SH-SY5Y (cell line): Measurements from ENCODE around the gene PIAS2.

ENCODE experiments used
- GATA2 ChIP-seq: IDR thresholded peaks from 2 replicates; pipeline ENCODE4 v1.6.1; 2011; ENCODE audit warnings: mild to moderate bottlenecking, low read depth, low read length
- GATA3 ChIP-seq: IDR thresholded peaks from 2 replicates; pipeline ENCODE4 v1.6.1; 2011; ENCODE audit warnings: low read depth, mild to moderate bottlenecking, low read length, moderate library complexity

PIAS2 gene, protein sequence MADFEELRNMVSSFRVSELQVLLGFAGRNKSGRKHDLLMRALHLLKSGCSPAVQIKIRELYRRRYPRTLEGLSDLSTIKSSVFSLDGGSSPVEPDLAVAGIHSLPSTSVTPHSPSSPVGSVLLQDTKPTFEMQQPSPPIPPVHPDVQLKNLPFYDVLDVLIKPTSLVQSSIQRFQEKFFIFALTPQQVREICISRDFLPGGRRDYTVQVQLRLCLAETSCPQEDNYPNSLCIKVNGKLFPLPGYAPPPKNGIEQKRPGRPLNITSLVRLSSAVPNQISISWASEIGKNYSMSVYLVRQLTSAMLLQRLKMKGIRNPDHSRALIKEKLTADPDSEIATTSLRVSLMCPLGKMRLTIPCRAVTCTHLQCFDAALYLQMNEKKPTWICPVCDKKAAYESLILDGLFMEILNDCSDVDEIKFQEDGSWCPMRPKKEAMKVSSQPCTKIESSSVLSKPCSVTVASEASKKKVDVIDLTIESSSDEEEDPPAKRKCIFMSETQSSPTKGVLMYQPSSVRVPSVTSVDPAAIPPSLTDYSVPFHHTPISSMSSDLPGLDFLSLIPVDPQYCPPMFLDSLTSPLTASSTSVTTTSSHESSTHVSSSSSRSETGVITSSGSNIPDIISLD

DNA sequence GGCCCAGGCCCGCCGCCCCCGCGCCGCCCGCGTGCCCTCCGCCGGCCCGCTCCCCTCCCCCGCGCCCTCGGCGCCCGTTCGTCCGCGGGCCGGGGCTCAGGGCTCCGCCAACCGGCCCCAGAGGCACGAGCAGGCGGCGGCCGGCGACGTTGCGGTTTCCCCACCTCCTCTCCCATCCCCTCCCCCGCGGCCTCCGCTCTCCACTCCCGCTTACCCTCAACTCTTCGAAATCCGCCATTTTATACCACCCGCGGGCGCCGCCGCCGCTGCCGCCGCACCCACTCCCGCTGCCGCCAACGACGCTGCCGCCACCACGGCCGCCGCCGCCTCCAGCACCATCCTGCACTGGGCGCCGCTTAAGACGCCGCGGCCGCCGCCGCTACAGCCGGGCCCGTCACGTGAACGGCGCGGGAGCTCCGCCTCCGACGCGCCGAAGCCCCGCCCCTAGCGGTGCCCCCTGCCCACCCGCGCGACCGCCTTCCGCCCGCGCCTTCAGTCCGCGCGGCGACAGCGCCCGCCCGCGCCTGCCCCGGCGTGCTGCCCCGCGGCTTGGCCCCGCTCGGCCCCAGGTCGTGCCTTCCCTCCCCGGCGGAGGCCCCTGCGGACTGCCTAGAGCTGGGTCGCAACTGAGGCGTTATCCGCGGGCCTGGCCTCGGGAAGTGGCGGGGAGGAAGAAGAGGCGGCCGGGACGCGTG lies at the start of gene PIAS2, which contains the start of gene KATNAL2:
TSS of gene PIAS2 (minus strand) at position 400 of the 695 bp plus-strand sequence. CDS start at position 238, 162 bp downstream.
TSS of gene KATNAL2 (plus strand) at position 495 of the 695 bp plus-strand sequence. CDS start 29,271 bp downstream, outside the sequence.
- no peak for TF ChIP-seq GATA3
- no peak for TF ChIP-seq GATA2

DNA sequence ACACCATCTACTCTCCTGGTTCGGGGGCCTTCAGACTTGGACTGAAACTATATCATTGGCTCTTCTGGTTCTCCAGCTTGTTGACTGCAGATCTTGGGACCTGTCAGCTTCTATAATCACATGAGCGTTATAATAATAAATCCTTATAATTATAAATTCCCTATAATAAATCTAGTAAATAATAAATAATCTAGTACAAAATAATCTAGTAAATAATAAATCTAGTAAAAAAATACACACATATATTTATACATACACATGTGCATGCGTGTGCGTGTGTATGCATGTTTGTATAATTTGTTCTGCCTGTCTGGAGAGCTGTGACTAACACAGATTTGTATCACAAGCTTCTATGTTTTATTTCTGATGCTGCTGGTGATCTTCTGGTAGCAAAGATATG lies 40.9 kb upstream of the PIAS2 start:
- TF ChIP-seq GATA2 (no peak), GATA3 (no peak)

DNA sequence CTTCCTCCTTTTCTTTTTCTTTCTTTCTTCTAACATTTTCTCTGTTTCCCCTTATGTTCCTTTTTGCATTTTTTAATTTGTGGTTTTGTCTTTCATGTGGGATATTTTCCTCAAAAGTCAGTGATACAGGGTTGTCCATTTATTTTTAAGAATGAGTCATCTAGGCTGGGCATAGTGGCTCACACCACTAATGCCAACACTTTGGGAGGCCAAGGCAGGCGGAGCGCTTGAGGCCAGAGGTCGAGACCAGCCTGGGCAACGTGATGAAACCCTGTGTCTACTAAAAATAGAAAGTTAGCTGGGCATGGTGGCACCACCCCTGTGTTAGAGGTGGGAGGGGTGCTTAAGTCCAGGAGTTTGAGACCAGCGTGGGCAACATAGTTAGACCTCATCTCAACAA lies 35.9 kb upstream of the PIAS2 start:
- TF ChIP-seq GATA3 = no peak
- no peak for TF ChIP-seq GATA2

DNA sequence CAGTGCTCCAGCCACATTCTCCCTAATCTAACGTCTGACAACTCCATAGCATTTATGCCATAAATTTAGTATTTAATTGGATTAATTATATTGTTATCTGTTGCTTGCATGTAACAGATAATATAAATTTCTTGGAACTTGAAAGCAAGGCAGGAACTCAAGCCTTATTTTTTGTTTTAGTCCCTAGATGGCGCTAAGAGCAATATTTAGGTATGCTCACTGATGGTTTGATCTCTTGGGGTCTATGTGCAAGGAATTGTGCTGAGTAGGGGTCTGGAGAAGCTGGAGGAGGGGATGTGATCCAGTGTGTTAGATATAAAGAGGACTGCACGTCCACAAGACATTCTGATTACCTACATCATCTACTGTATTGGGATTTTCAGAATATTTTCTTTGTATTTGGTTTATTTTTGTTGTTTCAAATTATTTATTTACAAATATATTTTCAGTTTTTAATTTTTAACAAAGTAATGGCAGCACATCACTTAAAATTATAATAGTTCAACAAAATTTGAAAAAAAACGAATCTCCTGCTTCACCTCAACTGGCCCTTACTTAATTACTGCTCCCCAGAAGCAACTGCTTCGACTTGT lies 32.9 kb upstream of the PIAS2 start:
- TF ChIP-seq GATA2 (no peak), GATA3 (no peak)

DNA sequence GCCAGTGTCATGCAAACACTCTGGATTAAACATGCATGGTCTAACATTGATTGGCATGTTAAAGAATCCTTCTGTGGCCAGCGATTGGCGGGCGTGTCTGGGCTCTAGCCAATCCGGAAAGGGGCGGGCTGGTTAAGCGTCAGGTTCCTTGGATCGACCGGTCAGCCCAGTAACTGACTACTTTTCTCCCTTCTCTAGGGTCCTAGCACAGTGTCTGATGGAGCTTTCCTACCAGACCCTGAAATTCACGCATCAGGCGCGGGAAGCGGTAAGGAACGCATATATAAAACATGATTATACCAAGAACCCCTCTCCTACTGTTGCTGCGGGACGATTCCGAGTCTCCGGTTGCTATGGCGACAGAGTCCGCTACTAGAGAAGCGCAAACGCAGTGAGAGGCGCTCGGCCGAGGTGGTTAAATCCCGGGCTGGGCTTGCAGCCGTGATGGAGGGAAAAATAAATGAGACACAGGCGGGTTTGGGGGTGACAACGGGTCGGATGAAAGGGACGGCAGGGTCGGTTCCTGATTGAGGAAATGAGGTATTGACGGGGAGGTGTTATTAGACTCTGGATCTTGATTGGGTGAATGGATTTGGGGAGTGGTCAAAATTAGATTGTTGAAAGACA lies 29.5 kb upstream of the PIAS2 start:
- TF ChIP-seq GATA2 = no peak
- TF ChIP-seq GATA3 = no peak

DNA sequence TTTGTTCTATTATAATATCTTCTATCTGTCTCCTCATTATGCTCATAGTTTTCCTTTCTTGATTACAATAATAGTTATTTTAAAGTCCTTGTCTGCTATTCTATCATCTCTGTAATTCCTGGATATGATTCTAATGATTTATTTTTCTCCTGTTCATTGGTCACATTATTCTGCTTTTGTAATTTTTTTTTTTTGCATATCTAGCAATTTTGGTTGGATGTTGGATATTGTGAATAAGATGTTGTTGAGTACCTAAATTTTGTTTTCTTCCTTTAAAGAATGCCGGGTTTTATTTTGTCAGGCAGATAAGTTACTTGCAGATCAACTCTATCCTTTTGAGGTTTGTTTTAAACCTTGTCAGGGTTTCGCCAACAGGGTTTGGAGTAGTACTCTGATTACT lies 25.3 kb upstream of the PIAS2 start:
- TF ChIP-seq GATA3 (no peak), GATA2 (no peak)

DNA sequence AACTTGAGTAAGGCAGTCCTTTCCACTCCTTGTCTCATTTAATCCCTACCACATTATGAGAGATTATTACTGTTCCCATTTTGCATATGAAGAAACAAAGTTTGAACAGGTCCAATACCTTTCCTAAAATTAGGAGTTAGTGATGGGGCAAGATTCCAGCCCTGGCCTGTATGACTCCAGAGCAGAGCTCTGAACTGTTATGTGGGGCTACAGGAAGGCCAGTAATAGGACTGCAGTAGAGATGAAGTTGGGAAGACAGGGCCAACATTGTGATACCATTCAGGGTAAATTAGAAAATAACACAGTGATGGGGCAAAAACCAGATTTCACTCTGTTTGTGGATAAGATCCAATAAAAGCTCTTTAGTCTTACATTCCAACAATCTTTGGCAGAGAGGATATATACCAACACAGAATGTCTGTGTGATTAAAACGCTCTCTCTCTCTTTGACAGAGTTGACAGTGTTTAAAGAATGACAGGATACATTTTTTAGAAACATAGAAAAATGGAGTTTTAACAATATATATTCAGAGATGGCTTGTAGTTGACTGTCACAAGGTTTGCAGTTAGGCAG lies 22.8 kb upstream of the PIAS2 start:
- TF ChIP-seq GATA2 = no peak
- TF ChIP-seq GATA3 = no peak

DNA sequence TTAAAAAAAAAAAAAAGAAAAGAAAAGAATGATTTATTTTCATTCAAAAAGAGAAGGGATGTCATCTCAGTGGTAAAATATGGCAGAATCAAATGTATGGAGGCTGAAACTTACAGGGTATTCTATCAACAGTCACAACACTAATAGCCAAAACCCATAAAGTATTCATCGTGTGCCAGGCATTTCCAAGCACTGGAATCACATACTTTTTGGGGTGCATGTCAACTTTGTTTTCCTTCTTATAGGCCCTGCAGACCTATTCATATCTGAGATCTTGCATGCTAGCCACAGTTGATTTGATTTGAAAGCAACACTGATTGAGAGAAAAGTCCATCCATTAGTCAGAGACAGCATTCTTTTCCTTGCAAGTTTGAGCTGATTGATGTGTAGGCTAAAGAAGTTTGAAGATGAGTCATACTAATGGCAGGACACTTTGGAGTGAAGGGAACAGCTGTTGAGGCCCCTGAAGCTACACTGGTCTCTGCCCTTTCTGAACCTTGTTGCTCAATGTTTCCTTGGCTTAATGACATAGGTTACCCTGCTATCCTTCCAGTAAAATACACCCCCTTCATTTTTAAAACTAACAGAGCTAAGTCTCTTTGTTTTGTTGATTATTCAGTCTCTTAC lies 22.1 kb upstream of the PIAS2 start:
- no peak for TF ChIP-seq GATA3
- TF ChIP-seq GATA2 = no peak

DNA sequence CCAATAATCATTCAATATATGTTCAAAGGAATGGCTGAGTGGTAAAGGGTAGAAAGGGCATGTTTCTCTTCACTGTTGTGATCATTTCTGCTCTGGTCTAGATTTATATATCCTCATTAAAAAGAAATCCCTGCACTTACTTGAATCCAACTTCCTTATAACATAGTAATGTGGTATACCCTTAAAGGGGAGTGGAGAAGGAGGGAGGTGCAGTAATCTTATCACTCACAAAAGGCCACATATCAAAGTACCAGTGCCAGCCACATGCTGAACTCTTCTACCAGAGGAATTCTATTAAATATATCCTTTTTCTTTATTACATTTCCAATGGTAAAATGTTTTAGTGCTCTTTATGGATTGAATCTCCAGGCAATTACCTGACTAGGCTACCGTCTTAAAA lies 3.3 kb upstream of the PIAS2 start:
- TF ChIP-seq GATA2 = no peak
- TF ChIP-seq GATA3 = no peak

DNA sequence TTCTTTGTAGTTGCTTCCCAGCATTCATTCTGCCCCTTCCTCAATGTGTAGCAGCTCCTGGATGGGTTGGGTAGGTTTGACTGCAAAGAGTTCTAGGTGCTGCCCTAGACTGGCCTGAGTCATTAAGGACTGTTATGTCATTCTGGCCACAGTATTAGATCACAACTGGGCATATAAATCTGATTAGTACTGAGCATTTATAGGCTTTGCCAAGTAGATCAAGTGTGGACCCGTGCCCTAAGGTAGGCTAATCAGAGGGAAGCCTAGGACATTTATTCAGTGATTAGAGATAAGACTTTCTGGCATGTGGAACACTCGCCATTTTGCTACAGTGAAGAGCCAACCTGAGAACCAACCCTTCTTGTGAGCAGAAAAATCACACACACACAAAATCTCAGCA lies 2.8 kb upstream of the PIAS2 start:
- no peak for TF ChIP-seq GATA3
- TF ChIP-seq GATA2 = no peak

DNA sequence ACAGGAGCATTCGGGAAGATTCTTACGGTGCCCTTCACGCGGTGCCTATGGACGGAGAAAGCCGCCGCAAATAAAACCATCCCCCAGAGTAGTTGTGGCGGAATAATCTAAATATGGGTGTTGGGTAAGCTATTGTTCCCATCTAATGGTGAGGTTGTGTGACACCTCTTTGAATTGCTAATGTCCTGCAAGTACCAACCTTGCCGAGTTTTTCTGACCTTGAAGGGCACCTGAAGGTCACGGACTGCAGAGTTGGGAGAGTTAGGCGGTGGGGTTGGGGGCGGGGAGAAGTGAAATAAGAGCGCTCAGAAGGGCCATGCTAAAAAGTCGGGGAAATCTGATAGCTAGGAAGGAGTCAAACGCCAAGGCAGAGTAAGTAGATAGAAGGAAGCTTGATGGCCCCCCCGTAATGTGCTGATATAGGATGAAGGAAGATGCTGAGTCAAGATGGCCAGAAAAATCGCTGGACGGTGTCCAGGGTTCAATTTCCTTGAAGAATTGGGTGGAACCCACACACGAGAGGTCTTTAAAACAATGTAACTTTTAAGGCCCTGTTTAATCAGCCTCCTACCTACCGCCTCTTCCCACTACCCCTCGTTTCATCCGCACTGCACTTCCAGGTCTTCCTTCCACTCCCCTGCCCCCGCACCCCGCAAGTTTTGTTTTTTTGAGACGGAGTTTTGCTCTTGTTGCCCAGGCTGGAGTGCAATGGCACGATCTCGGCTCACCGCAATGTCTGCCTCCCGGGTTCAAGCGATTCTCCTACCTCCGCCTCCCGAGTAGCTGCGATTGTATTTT lies 695 bp upstream of the PIAS2 start:
- TF ChIP-seq GATA2 = no peak
- TF ChIP-seq GATA3 = no peak

DNA sequence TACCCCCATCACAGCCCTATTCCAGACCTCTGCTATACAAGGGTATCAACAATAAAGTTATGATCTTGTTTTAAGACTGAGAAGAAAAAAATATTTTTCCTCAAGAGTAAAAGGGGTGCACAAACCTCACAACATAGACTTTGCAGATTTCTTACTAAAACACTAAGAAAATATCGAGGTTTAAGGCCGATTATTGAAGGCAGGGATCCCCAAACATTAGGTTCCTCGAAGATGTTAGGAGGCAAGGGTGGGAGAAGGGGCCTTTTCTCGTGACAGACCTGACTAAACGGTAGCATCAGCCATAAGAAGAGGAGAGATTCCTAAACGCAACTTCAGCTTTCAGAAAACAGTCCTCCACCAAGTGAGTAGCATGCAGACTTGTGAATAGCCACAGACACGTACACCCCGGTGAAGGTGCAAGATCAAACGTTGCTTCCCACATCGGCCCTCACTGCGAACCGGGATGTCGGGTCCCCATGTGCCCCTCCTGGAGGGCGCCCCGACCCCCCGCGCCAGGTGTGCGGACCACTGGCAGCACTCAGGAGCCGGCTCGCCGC lies 678 bp downstream of the PIAS2 start:
- TF ChIP-seq GATA2 = no peak
- no peak for TF ChIP-seq GATA3
